ENCODE data around the gene PIEZO2. TPM values are rescaled to one million over a fixed set of nuclear protein-coding genes. Genes with fewer than 3 reads are reported as not detected.
"Not testable (repeated sequence)": the region's sequence is repeated elsewhere in the genome, so short reads cannot be mapped to it uniquely, and the experiment has no call there.

The PIEZO2 gene
- total RNA-seq, 1 donor from 2014 or later, result 26.8 TPM

- intact Hi-C loops (cut with DNase I), result loop anchor here (2.0 kb wide), 1 partner anchor 49 kb away; no protein-coding TSS in a partner anchor
- ATAC-seq, result peak; percentile 48
- no peak for DNase-seq (ENCODE audit: low spot score)
Measured at GRCh38 chr18:10669441-10670100, 479.8 kb downstream of the PIEZO2 start.

GRCh38 chr18:10663750-10664149, 485.6 kb downstream of the PIEZO2 start:
- no peak for ATAC-seq
- intact Hi-C loops (cut with DNase I), result no loop called here
- no peak for DNase-seq (ENCODE audit: low spot score)

GRCh38 chr18:10661317-10661716, 488.1 kb downstream of the PIEZO2 start:
- ATAC-seq (peak; percentile 64), DNase-seq (ENCODE audit: low spot score) (no peak)
- intact Hi-C loops (cut with DNase I), result no loop called here

- ATAC-seq, result peak; percentile 95
- intact Hi-C loops (cut with DNase I), result no loop called here
Measured at GRCh38 chr18:10660179-10660884, 489.0 kb downstream of the PIEZO2 start.

GRCh38 chr18:10659594-10659993, 489.8 kb downstream of the PIEZO2 start:
- intact Hi-C loops (cut with DNase I), result no loop called here
- ATAC-seq, result peak; percentile 31
- DNase-seq (ENCODE audit: low spot score), result no peak

More at GRCh38 chr18:10660179-10660884, 489.0 kb downstream of the PIEZO2 start:
- DNase-seq (ENCODE audit: low spot score), result peak; percentile 69

GRCh38 chr18:10659000-10659399, 490.4 kb downstream of the PIEZO2 start:
- intact Hi-C loops (cut with DNase I), result no loop called here
- ATAC-seq (no peak), DNase-seq (ENCODE audit: low spot score) (no peak)

GRCh38 chr18:10644003-10644402, 505.4 kb downstream of the PIEZO2 start:
- ATAC-seq; DNase-seq (ENCODE audit: low spot score); intact Hi-C loops (cut with DNase I): not testable (repeated sequence)

GRCh38 chr18:10642915-10643524, 506.3 kb downstream of the PIEZO2 start:
- intact Hi-C loops (cut with DNase I); DNase-seq (ENCODE audit: low spot score); ATAC-seq: not testable (repeated sequence)

GRCh38 chr18:10638539-10638885, 510.9 kb downstream of the PIEZO2 start:
- intact Hi-C loops (cut with DNase I); DNase-seq (ENCODE audit: low spot score); ATAC-seq: not testable (repeated sequence)

- DNase-seq (ENCODE audit: low spot score); ATAC-seq; intact Hi-C loops (cut with DNase I): not testable (repeated sequence)
Measured at GRCh38 chr18:10637858-10638538, 511.4 kb downstream of the PIEZO2 start.

GRCh38 chr18:10629076-10629475, 520.3 kb downstream of the PIEZO2 start:
- intact Hi-C loops (cut with DNase I); DNase-seq (ENCODE audit: low spot score): not testable (repeated sequence)
- peak; percentile 57 for ATAC-seq

- DNase-seq (ENCODE audit: low spot score); intact Hi-C loops (cut with DNase I); ATAC-seq: not testable (repeated sequence)
Measured at GRCh38 chr18:10626606-10627213, 522.7 kb downstream of the PIEZO2 start.

- DNase-seq (ENCODE audit: low spot score); ATAC-seq; intact Hi-C loops (cut with DNase I): not testable (repeated sequence)
Measured at GRCh38 chr18:10623606-10624005, 525.8 kb downstream of the PIEZO2 start.

- intact Hi-C loops (cut with DNase I); ATAC-seq; DNase-seq (ENCODE audit: low spot score): not testable (repeated sequence)
Measured at GRCh38 chr18:10622982-10623381, 526.4 kb downstream of the PIEZO2 start.

- intact Hi-C loops (cut with DNase I); DNase-seq (ENCODE audit: low spot score): not testable (repeated sequence)
- ATAC-seq, result peak; percentile 91
Measured at GRCh38 chr18:10620670-10621329, 528.6 kb downstream of the PIEZO2 start.
